Neutrophil (primary cell): ENCODE results near the gene HHAT.

Experiments
- H3K27ac ChIP-seq: fragments of 200-600 bp; sonication (generic); 2 replicates; pipeline ENCODE4 v1.5.1; 2016; ENCODE audit warnings: mild to moderate bottlenecking, moderate library complexity
- H3K27me3 ChIP-seq: fragments of 200-600 bp; sonication (generic); 2 replicates; pipeline ENCODE4 v1.6.0; 2016; ENCODE audit warnings: mild to moderate bottlenecking
- H3K36me3 ChIP-seq: fragments of 200-600 bp; sonication (generic); 2 replicates; pipeline ENCODE4 v1.5.1; 2017
- H3K4me1 ChIP-seq, 2 experiments: fragments of 200-600 bp in 1 of 2; sonication (generic) in 1 of 2; 1 replicate in 1 of 2; 2 replicates in 1 of 2; pipeline versions ENCODE4 v1.5.1 to v1.6.1; 2013 to 2016; ENCODE audit warnings: low read depth in 1 of 2, low read length in 1 of 2, mild to moderate bottlenecking in 1 of 2, moderate library complexity in 1 of 2; ENCODE audit not compliant: control insufficient read depth in 1 of 2, insufficient read depth in 1 of 2
- H3K4me3 ChIP-seq, 2 experiments: fragments of 200-600 bp in 1 of 2; sonication (generic) in 1 of 2; 1 replicate in 1 of 2; 2 replicates in 1 of 2; pipeline ENCODE4 v1.5.1; 2013 to 2016; ENCODE audit warnings: low read depth in 1 of 2, low read length in 1 of 2, mild to moderate bottlenecking in 1 of 2, moderate library complexity in 1 of 2
- H3K9me3 ChIP-seq: fragments of 200-600 bp; sonication (generic); 2 replicates; pipeline ENCODE4 v1.5.1; 2016
- CTCF ChIP-seq: fragments of 200-600 bp; sonication (generic); IDR thresholded peaks from 2 replicates; pipeline ENCODE4 v1.5.1; 2016; ENCODE audit warnings: antibody characterized with exemption

HHAT gene

GRCh38 chr1:210586771-210587170, 258.1 kb downstream of the HHAT start:
- Histone ChIP-seq H3K27me3 (peaks cover 8% of the 10 kb centered on the region), H3K4me3 (no peak overlapping the region), H3K4me1 (no peaks in the 10 kb centered on the region), H3K36me3 (no peaks in the 10 kb centered on the region), H3K27ac (no peak overlapping the region), H3K9me3 (no peaks in the 10 kb centered on the region)
- TF ChIP-seq CTCF: no peak

GRCh38 chr1:210587566-210587965, 258.9 kb downstream of the HHAT start:
- Histone ChIP-seq H3K27ac (no peak overlapping the region), H3K9me3 (no peaks in the 10 kb centered on the region), H3K4me1 (no peaks in the 10 kb centered on the region), H3K4me3 (no peak overlapping the region), H3K27me3 (peaks cover under 1% of the 10 kb centered on the region), H3K36me3 (no peaks in the 10 kb centered on the region)
- no peak for TF ChIP-seq CTCF

- H3K27me3 ChIP-seq: no peaks in the 10 kb centered on the region
- H3K36me3 ChIP-seq: no peaks in the 10 kb centered on the region
- no peak for TF ChIP-seq CTCF
- H3K9me3 ChIP-seq: no peaks in the 10 kb centered on the region
- no peak overlapping the region for H3K27ac ChIP-seq
- H3K4me1 ChIP-seq: no peaks in the 10 kb centered on the region
- no peak overlapping the region for H3K4me3 ChIP-seq
These were observed 259.7 kb downstream of the HHAT start for GRCh38 chr1:210588357-210588756.

GRCh38 chr1:210588946-210589345, 260.2 kb downstream of the HHAT start:
- H3K27ac ChIP-seq: no peak overlapping the region
- H3K36me3 ChIP-seq: no peaks in the 10 kb centered on the region
- H3K4me3 ChIP-seq: no peak overlapping the region
- no peaks in the 10 kb centered on the region for H3K27me3 ChIP-seq
- no peaks in the 10 kb centered on the region for H3K4me1 ChIP-seq
- no peak for TF ChIP-seq CTCF
- H3K9me3 ChIP-seq: no peaks in the 10 kb centered on the region

- Histone ChIP-seq H3K9me3 (no peaks in the 10 kb centered on the region), H3K27me3 (no peaks in the 10 kb centered on the region), H3K4me3 (no peak overlapping the region), H3K27ac (no peak overlapping the region), H3K36me3 (no peaks in the 10 kb centered on the region), H3K4me1 (no peaks in the 10 kb centered on the region)
- no peak for TF ChIP-seq CTCF
These were observed 262.5 kb downstream of the HHAT start for GRCh38 chr1:210591214-210591613.

GRCh38 chr1:210594605-210595004, 265.9 kb downstream of the HHAT start:
- no peaks in the 10 kb centered on the region for H3K4me1 ChIP-seq
- no peaks in the 10 kb centered on the region for H3K36me3 ChIP-seq
- H3K27me3 ChIP-seq: no peaks in the 10 kb centered on the region
- no peaks in the 10 kb centered on the region for H3K9me3 ChIP-seq
- no peak overlapping the region for H3K27ac ChIP-seq
- H3K4me3 ChIP-seq: no peak overlapping the region
- TF ChIP-seq CTCF: no peak
